HepG2 (cell line): Measurements from ENCODE around the gene VAMP2. TPM values are rescaled to one million over a fixed set of nuclear protein-coding genes. Genes with fewer than 3 reads are reported as not detected.

ENCODE experiments used
- ARNT ChIP-seq: fragments of 450-650 bp; IDR thresholded peaks from 2 replicates; pipeline ENCODE4 v1.6.1; 2017
- ATAD3A ChIP-seq: sonication (generic); formaldehyde crosslinking; IDR thresholded peaks from 2 replicates; pipeline ENCODE4 v1.4.0; 2020; ENCODE audit warnings: missing genetic modification reagents
- FUBP1 ChIP-seq: sonication (generic); formaldehyde crosslinking; IDR thresholded peaks from 2 replicates; pipeline ENCODE4 v1.5.1; 2020; ENCODE audit warnings: missing genetic modification reagents, mild to moderate bottlenecking, borderline replicate concordance
- HNF4G ChIP-seq, 2 experiments: sonication (generic) in 1 of 2; formaldehyde crosslinking in 1 of 2; IDR thresholded peaks; 2 replicates each; pipeline versions ENCODE4 v1.4.0 to v1.6.1; 2011 to 2020; ENCODE audit warnings: borderline replicate concordance in 2 of 2, low read depth in 2 of 2, mild to moderate bottlenecking in 2 of 2, low read length in 1 of 2, missing genetic modification reagents in 1 of 2, moderate library complexity in 1 of 2
- HNRNPLL ChIP-seq: fragments of 200-400 bp; formaldehyde crosslinking; IDR thresholded peaks from 2 replicates; pipeline ENCODE4 v1.6.1; 2017; ENCODE audit warnings: mild to moderate bottlenecking, low read depth, low read length; ENCODE audit not compliant: poor library complexity, severe bottlenecking
- HOXA3 ChIP-seq: sonication (generic); formaldehyde crosslinking; IDR thresholded peaks from 2 replicates; pipeline ENCODE4 v1.5.0; 2020; ENCODE audit warnings: missing genetic modification reagents
- NFATC3 ChIP-seq: sonication (generic); formaldehyde crosslinking; IDR thresholded peaks from 2 replicates; pipeline ENCODE4 v1.5.1; 2020; ENCODE audit warnings: mild to moderate bottlenecking, missing genetic modification reagents
- NFRKB ChIP-seq: fragments of 450-650 bp; IDR thresholded peaks from 2 replicates; pipeline ENCODE4 v1.6.1; 2017
- PLSCR1 ChIP-seq: sonication (generic); formaldehyde crosslinking; IDR thresholded peaks from 2 replicates; pipeline ENCODE4 v1.5.0; 2020; ENCODE audit warnings: missing genetic modification reagents, mild to moderate bottlenecking, borderline replicate concordance
- POLR2A ChIP-seq, 2 experiments: IDR thresholded peaks; 2 replicates each; pipeline ENCODE4 v1.6.1; 2011; ENCODE audit warnings: low read depth in 2 of 2, low read length in 2 of 2, mild to moderate bottlenecking in 1 of 2, moderate library complexity in 1 of 2; ENCODE audit not compliant: insufficient read depth in 1 of 2
- REXO4 ChIP-seq: sonication (generic); formaldehyde crosslinking; IDR thresholded peaks from 2 replicates; pipeline ENCODE4 v1.8.0; 2022; ENCODE audit warnings: missing genetic modification reagents, mild to moderate bottlenecking, borderline replicate concordance
- TBP ChIP-seq: sonication (generic); formaldehyde crosslinking; IDR thresholded peaks from 2 replicates; pipeline ENCODE4 v1.5.0; 2020; ENCODE audit warnings: missing genetic modification reagents
- ZGPAT ChIP-seq: IDR thresholded peaks from 2 replicates; pipeline ENCODE4 v1.6.1; 2016; ENCODE audit warnings: mild to moderate bottlenecking
- ZIK1 ChIP-seq: sonication (generic); formaldehyde crosslinking; IDR thresholded peaks from 2 replicates; pipeline ENCODE4 v1.5.0; 2020; ENCODE audit warnings: mild to moderate bottlenecking, low read depth, missing genetic modification reagents, borderline replicate concordance
- ZNF205 ChIP-seq: IDR thresholded peaks from 2 replicates; pipeline ENCODE4 v1.6.1; 2018; ENCODE audit warnings: missing biosample characterization, missing genetic modification reagents
- ZNF24 ChIP-seq: fragments of 450-650 bp; IDR thresholded peaks from 2 replicates; pipeline ENCODE4 v1.6.1; 2017; ENCODE audit warnings: antibody characterized with exemption, mild to moderate bottlenecking
- ZNF468 ChIP-seq: sonication (generic); formaldehyde crosslinking; IDR thresholded peaks from 2 replicates; pipeline ENCODE4 v1.8.0; 2022; ENCODE audit warnings: mild to moderate bottlenecking, moderate library complexity, missing genetic modification reagents
- ZNF7 ChIP-seq: IDR thresholded peaks from 2 replicates; pipeline ENCODE4 v1.6.1; 2016; ENCODE audit warnings: missing biosample characterization, missing genetic modification reagents
- polyA plus RNA-seq, 8 experiments: library from polyadenylated mRNA; depleted of rRNA in 3 of 8; stranded (reverse) in 7 of 8; unstranded in 1 of 8; fragments of >200 nt; fragmentation: Illumina TruSeq in 4 of 8; extraction: Trizol in 4 of 8; gene quantifications; 2 replicates each; pipeline versions ENCODE4 v1.2.1 to v1.2.3, GENCODE V29; 2011 to 2016; ENCODE audit warnings: low read depth in 4 of 8, missing spikeins in 1 of 8, mixed read lengths in 1 of 8; ENCODE audit not compliant: insufficient read depth in 1 of 8
- total RNA-seq, 5 experiments: library from RNA; depleted of rRNA; stranded (reverse); fragments of >200 nt; fragmentation: Illumina TruSeq; extraction: Trizol; gene quantifications; 2 replicates each; pipeline ENCODE4 v1.2.3, GENCODE V29; 2016; ENCODE audit warnings: low read depth in 1 of 5
- TF ChIP-seq, protein P1 (sequence below): sonication (generic); formaldehyde crosslinking; IDR thresholded peaks from 2 replicates; pipeline ENCODE4 v1.4.0; 2020; ENCODE audit warnings: missing genetic modification reagents, borderline replicate concordance
- TF ChIP-seq, protein P2 (sequence below): sonication (generic); formaldehyde crosslinking; IDR thresholded peaks from 2 replicates; pipeline ENCODE4 v1.4.0; 2020; ENCODE audit warnings: missing genetic modification reagents

The VAMP2 gene
- total and polyA plus RNA-seq, 2 of the 13 experiments (the other 11 are each of a cell fraction or from before 2014, with no cell fraction given), result 3.9 to 17.2 TPM

DNA sequence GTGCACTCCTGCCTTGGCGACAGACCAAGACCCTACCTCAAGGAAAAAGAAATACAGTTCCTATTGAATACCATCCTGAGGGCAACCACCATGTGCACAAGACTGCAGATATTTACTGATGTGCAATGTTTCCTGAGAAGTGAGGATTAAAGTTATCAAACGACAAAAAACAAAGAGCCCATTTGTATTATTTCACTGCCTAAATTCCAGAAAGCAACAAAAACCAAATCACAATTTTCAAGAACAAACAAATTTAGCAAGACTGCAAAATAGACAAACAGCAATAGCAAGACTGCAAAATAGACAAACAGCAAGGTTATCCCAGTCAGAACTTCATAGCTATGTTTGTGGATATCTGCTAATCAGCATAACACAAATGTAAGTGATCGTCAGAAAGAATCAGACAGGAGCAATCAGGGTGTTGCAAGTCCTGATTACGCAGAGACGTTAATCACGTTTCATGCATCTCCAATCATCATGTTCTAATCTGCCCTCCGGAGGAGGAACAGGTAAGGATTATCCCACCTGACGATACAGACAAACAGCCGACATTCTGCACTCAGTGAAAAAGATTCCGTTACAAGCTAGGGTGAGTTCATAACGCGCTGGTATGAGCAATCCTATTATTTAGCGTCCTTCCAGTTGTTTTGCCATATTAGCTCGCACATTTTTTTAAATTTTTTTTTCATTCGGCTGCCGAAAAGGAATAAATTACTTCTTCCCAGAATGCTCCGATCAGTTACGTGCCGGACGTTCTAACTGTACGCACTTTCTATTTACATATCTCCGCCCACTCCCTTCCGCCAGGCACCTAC lies 10.5 kb upstream of the VAMP2 start (continued):
- 0 out of 2 replicates have a peak, but pooled peaks have one; percentile 45 for TF ChIP-seq ZIK1 (CRISPR knock-in tag)
- no peak for TF ChIP-seq NFRKB
- TF ChIP-seq ARNT, result no peak
- no peak for TF ChIP-seq HNRNPLL
- peak; percentile 96 for TF ChIP-seq ZNF468 (CRISPR knock-in tag)
- TF ChIP-seq, protein P1, sequence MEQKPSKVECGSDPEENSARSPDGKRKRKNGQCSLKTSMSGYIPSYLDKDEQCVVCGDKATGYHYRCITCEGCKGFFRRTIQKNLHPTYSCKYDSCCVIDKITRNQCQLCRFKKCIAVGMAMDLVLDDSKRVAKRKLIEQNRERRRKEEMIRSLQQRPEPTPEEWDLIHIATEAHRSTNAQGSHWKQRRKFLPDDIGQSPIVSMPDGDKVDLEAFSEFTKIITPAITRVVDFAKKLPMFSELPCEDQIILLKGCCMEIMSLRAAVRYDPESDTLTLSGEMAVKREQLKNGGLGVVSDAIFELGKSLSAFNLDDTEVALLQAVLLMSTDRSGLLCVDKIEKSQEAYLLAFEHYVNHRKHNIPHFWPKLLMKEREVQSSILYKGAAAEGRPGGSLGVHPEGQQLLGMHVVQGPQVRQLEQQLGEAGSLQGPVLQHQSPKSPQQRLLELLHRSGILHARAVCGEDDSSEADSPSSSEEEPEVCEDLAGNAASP (CRISPR knock-in tag), result peak; percentile 93
- TF ChIP-seq HOXA3 (CRISPR knock-in tag), result peak; percentile 91
- TF ChIP-seq HNF4G (IDR thresholded peaks at IDR 0.05; ENCODE audit: borderline replicate concordance, low read depth, low read length), result peak; percentile 61; the same call in 1 of the 2 replicates
- no peak for TF ChIP-seq HNF4G (CRISPR knock-in tag; IDR thresholded peaks at IDR 0.05; ENCODE audit: borderline replicate concordance, low read depth)
- TF ChIP-seq ZNF205 (CRISPR knock-in tag), result peak; percentile 98
- TF ChIP-seq, protein P2, sequence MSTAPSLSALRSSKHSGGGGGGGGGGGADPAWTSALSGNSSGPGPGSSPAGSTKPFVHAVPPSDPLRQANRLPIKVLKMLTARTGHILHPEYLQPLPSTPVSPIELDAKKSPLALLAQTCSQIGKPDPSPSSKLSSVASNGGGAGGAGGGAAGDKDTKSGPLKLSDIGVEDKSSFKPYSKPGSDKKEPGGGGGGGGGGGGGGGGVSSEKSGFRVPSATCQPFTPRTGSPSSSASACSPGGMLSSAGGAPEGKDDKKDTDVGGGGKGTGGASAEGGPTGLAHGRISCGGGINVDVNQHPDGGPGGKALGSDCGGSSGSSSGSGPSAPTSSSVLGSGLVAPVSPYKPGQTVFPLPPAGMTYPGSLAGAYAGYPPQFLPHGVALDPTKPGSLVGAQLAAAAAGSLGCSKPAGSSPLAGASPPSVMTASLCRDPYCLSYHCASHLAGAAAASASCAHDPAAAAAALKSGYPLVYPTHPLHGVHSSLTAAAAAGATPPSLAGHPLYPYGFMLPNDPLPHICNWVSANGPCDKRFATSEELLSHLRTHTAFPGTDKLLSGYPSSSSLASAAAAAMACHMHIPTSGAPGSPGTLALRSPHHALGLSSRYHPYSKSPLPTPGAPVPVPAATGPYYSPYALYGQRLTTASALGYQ (CRISPR knock-in tag), result peak; percentile 89; the same call in 1 of the 2 replicates
- TF ChIP-seq ATAD3A (CRISPR knock-in tag), result no peak
- peak; percentile 100 for TF ChIP-seq POLR2A (IDR thresholded peaks at IDR 0.05; ENCODE audit: insufficient read depth in 1 of 2, low read depth in 2 of 2, low read length in 2 of 2)
- TF ChIP-seq ZNF7 (CRISPR knock-in tag), result peak; percentile 78
- peak; percentile 76; the same call in 1 of the 2 replicates for TF ChIP-seq REXO4 (CRISPR knock-in tag)
- TF ChIP-seq ZGPAT, result peak; percentile 99
- peak; percentile 98; the same call in 1 of the 2 replicates for TF ChIP-seq FUBP1 (CRISPR knock-in tag)
- TF ChIP-seq TBP (CRISPR knock-in tag), result peak; percentile 100; the same call in 1 of the 2 replicates
- no peak for TF ChIP-seq ZNF24
- no peak for TF ChIP-seq PLSCR1 (CRISPR knock-in tag)
- TF ChIP-seq NFATC3, result peak; percentile 59; the same call in 1 of the 2 replicates
